GM12874 (cell line): Measurements from ENCODE around the gene SLC35B4.

ENCODE experiments used
- CTCF ChIP-seq: IDR thresholded peaks from 2 replicates; pipeline ENCODE4 v1.5.1; 2011; ENCODE audit warnings: low read depth, mild to moderate bottlenecking, control low read depth, low read length, moderate library complexity; ENCODE audit not compliant: insufficient read depth

The SLC35B4 gene

GRCh38 chr7:134357486-134357885 is 40.8 kb upstream of the SLC35B4 start:
- no peak for TF ChIP-seq CTCF

GRCh38 chr7:134356421-134356936 is 39.7 kb upstream of the SLC35B4 start:
- TF ChIP-seq CTCF, result no peak

GRCh38 chr7:134355927-134356326 is 39.2 kb upstream of the SLC35B4 start:
- no peak for TF ChIP-seq CTCF

- TF ChIP-seq CTCF, result no peak
Measured at GRCh38 chr7:134355004-134355525, 38.3 kb upstream of the SLC35B4 start.

DNA sequence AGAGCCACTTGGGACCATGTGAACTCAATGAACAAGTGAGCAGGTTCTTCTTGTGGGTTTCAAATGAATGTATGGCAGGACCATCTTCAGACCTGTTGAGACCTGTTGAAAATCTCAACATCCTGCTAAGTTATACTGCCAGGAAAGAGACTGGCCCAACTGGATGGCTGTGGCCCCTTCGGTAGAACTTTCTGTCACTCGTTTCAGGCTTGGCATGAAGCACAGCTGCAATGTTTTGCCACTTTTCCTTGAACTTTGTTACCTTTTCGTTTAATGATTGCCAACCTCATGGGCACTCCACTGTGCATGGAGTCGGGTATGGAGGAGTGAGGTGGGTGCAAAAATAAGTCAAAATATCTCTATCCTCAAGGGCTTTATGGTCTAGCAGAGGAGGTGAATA is 36.7 kb upstream of the SLC35B4 start:
- TF ChIP-seq CTCF, result no peak

- TF ChIP-seq CTCF, result no peak
Measured at GRCh38 chr7:134351424-134351823, 34.7 kb upstream of the SLC35B4 start.

DNA sequence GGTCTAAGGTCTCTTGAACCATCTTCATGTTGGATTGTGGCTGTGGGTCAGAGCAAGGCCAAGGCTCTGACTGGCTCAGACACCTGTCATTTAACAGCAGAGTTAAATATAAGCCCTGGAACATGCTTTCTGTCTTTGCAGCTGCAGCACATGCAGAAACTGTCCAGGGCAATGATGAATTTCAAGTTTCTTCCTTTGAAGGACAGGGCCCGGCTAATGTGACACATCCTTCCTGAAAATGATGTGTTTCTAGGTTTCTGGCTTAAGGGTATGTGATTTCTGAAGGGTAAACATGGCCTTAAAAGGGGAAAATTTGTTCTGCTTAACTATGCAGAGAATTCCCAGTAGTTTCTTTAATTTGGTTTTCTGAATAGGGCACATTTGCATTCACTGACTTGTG is 34.0 kb upstream of the SLC35B4 start:
- TF ChIP-seq CTCF, result no peak
